ENCODE measurements around the gene DCAF16. TPM values are rescaled to one million over a fixed set of nuclear protein-coding genes. Genes with fewer than 3 reads are reported as not detected.

The DCAF16 gene
- total RNA-seq, 1 experiment from 2014 or later: 55.3 TPM

GRCh38 chr4:17823871-17824669, 13.5 kb upstream of the DCAF16 start:
- H3K4me1 Mint-ChIP-seq (ENCODE audit: low read depth, unreplicated experiment): no peaks in the 10 kb centered on the region
- CTCF ChIA-PET: no interaction called here
- intact Hi-C loops (cut with micrococcal nuclease; ENCODE audit: unreplicated experiment): no loop called here
- H3K4me3 Mint-ChIP-seq (ENCODE audit: unreplicated experiment): no peak overlapping the region
- H3K27me3 ChIP-seq (replicated peaks; ENCODE audit: control insufficient read depth, insufficient read depth, low read length): no peaks in the 10 kb centered on the region
- DNase-seq: no peak
- peaks cover 61% of the 10 kb centered on the region for H3K36me3 Mint-ChIP-seq (ENCODE audit: insufficient read depth, unreplicated experiment)
- H3K27ac Mint-ChIP-seq (ENCODE audit: unreplicated experiment): no peak overlapping the region
- POLR2A ChIA-PET: no interaction called here
- no peaks in the 10 kb centered on the region for H3K9me3 ChIP-seq
- H3K4me1 ChIP-seq: no peaks in the 10 kb centered on the region
- no peaks in the 10 kb centered on the region for H3K27me3 Mint-ChIP-seq (ENCODE audit: insufficient read depth, unreplicated experiment)
- H3K36me3 ChIP-seq (ENCODE audit: control insufficient read depth, insufficient read depth, low read length): no peaks in the 10 kb centered on the region; the same call in 1 of the 2 replicates
- no TSS peak for BruUV-seq (replicated peaks)
- TF ChIP-seq CTCF (IDR thresholded peaks at IDR 0.05; ENCODE audit: insufficient read depth in 1 of 2, low read depth in 1 of 2, low read length in 1 of 2, severe bottlenecking in 1 of 2, unreplicated experiment in 1 of 2): no peak
- H3K9me3 Mint-ChIP-seq (ENCODE audit: unreplicated experiment): no peaks in the 10 kb centered on the region
- H3K4me3 ChIP-seq (ENCODE audit: low read depth, low read length): no peak overlapping the region

- Histone ChIP-seq H3K27me3 (replicated peaks; ENCODE audit: control insufficient read depth, insufficient read depth, low read length) (no peaks in the 10 kb centered on the region), H3K9me3 (no peaks in the 10 kb centered on the region), H3K4me1 (peaks cover 5% of the 10 kb centered on the region; the same call in 1 of the 2 replicates), H3K36me3 (ENCODE audit: control insufficient read depth, insufficient read depth, low read length) (0 out of 2 replicates have a peak, but pooled peaks cover 1% of the 10 kb centered on the region), H3K4me3 (ENCODE audit: low read depth, low read length) (no peak overlapping the region)
- no peaks in the 10 kb centered on the region for H3K27me3 Mint-ChIP-seq (ENCODE audit: insufficient read depth, unreplicated experiment)
- H3K36me3 Mint-ChIP-seq (ENCODE audit: insufficient read depth, unreplicated experiment): peaks cover 41% of the 10 kb centered on the region
- no peak overlapping the region for H3K27ac Mint-ChIP-seq (ENCODE audit: unreplicated experiment)
- POLR2A ChIA-PET: no interaction called here
- CTCF ChIA-PET: interaction anchor here (0.6 to 0.8 kb wide), 4 partner anchors 30 to 259 kb away, joined by 3 read pairs; no protein-coding TSS in a partner anchor
- peaks cover 4% of the 10 kb centered on the region for H3K4me1 Mint-ChIP-seq (ENCODE audit: low read depth, unreplicated experiment)
- BruUV-seq (replicated peaks): no TSS peak
- peak; percentile 17 to 38 for TF ChIP-seq CTCF (IDR thresholded peaks at IDR 0.05; ENCODE audit: insufficient read depth in 1 of 2, low read depth in 1 of 2, low read length in 1 of 2, severe bottlenecking in 1 of 2, unreplicated experiment in 1 of 2)
- intact Hi-C loops (cut with micrococcal nuclease; ENCODE audit: unreplicated experiment): loop anchor here (1.0 to 5.0 kb wide), 3 partner anchors 550 to 776 kb away; no protein-coding TSS in a partner anchor
- no peak overlapping the region for H3K4me3 Mint-ChIP-seq (ENCODE audit: unreplicated experiment)
- peak in 1 of 2 experiments; percentile 18 for DNase-seq
- H3K9me3 Mint-ChIP-seq (ENCODE audit: unreplicated experiment): no peaks in the 10 kb centered on the region
Measured at GRCh38 chr4:17817027-17817426, 6.5 kb upstream of the DCAF16 start.

- Mint-ChIP-seq H3K4me3 (ENCODE audit: unreplicated experiment) (no peak overlapping the region), H3K4me1 (ENCODE audit: low read depth, unreplicated experiment) (peaks cover 11% of the 10 kb centered on the region), H3K27ac (ENCODE audit: unreplicated experiment) (no peak overlapping the region), H3K9me3 (ENCODE audit: unreplicated experiment) (no peaks in the 10 kb centered on the region), H3K27me3 (ENCODE audit: insufficient read depth, unreplicated experiment) (no peaks in the 10 kb centered on the region), H3K36me3 (ENCODE audit: insufficient read depth, unreplicated experiment) (peaks cover 47% of the 10 kb centered on the region)
- TF ChIP-seq CTCF (IDR thresholded peaks at IDR 0.05; ENCODE audit: insufficient read depth in 1 of 2, low read depth in 1 of 2, low read length in 1 of 2, severe bottlenecking in 1 of 2, unreplicated experiment in 1 of 2): no peak
- Histone ChIP-seq H3K4me1 (peaks cover 5% of the 10 kb centered on the region; the same call in 1 of the 2 replicates), H3K36me3 (ENCODE audit: control insufficient read depth, insufficient read depth, low read length) (0 out of 2 replicates have a peak, but pooled peaks cover 1% of the 10 kb centered on the region), H3K4me3 (ENCODE audit: low read depth, low read length) (no peak overlapping the region), H3K27me3 (replicated peaks; ENCODE audit: control insufficient read depth, insufficient read depth, low read length) (no peaks in the 10 kb centered on the region), H3K9me3 (no peaks in the 10 kb centered on the region)
- POLR2A ChIA-PET: interaction anchor here (0.6 kb wide), 1 partner anchor 267 kb away, joined by 4 read pairs; no protein-coding TSS in a partner anchor
- CTCF ChIA-PET: interaction anchor here (0.7 kb wide), 1 partner anchor 219 kb away, joined by 3 read pairs; no protein-coding TSS in a partner anchor
- BruUV-seq (replicated peaks): no TSS peak
- intact Hi-C loops (cut with micrococcal nuclease; ENCODE audit: unreplicated experiment): loop anchor here (5.0 kb wide), 1 partner anchor 751 kb away; no protein-coding TSS in a partner anchor
- DNase-seq: no peak
Measured at GRCh38 chr4:17816142-17816541, 5.6 kb upstream of the DCAF16 start.

All from Caco-2 (cell line).